WTC11 (cell line): ENCODE measurements around the gene GASK1A. TPM values are rescaled to one million over a fixed set of nuclear protein-coding genes. Genes with fewer than 3 reads are reported as not detected.

Experiments
- ATAC-seq: fragments of 200-7000 bp; cut with Tn5 transposase; 2 replicates; pipeline ENCODE4 v1.10.0; 2021; ENCODE audit warnings: mild to moderate bottlenecking, moderate library complexity
- CTCF ChIA-PET: fragments of 300-600 bp; sonication (Branson Sonifier 250); formaldehyde crosslinking; loops from one replicate; lab custom pipeline; 2021; ENCODE audit warnings: antibody characterized with exemption; lab: Charles Lee
- POLR2A ChIA-PET: fragments of 350-600 bp; sonication (Branson Sonifier 250); formaldehyde crosslinking; loops from one replicate; lab custom pipeline; 2021; ENCODE audit warnings: antibody characterized with exemption; lab: Charles Lee
- DNase-seq: peaks from one replicate; pipeline ENCODE4 v3.0.0; 2021; ENCODE audit warnings: low spot score
- H3K27ac Mint-ChIP-seq: 2 replicates; pipeline ENCODE4 v1.8.0; 2021; ENCODE audit warnings: mixed read lengths
- H3K27me3 Mint-ChIP-seq: 2 replicates; pipeline ENCODE4 v1.8.0; 2021; ENCODE audit warnings: low read depth, mild to moderate bottlenecking, moderate library complexity, mixed read lengths
- H3K36me3 Mint-ChIP-seq: 2 replicates; pipeline ENCODE4 v1.8.0; 2021; ENCODE audit warnings: mixed read lengths
- H3K4me1 Mint-ChIP-seq: 2 replicates; pipeline ENCODE4 v1.8.0; 2022; ENCODE audit warnings: mixed read lengths
- H3K4me3 Mint-ChIP-seq: 2 replicates; pipeline ENCODE4 v1.8.0; 2021; ENCODE audit warnings: mild to moderate bottlenecking, moderate library complexity, mixed read lengths
- H3K9me3 Mint-ChIP-seq: 2 replicates; pipeline ENCODE4 v1.8.0; 2021; ENCODE audit warnings: mixed read lengths
- ATF1 ChIP-seq: sonication (generic); formaldehyde crosslinking; IDR thresholded peaks from 2 replicates; pipeline ENCODE4 v1.8.1; 2023; ENCODE audit warnings: mild to moderate bottlenecking, moderate library complexity, missing genetic modification reagents
- ATF2 ChIP-seq: sonication (generic); formaldehyde crosslinking; IDR thresholded peaks from 2 replicates; pipeline ENCODE4 v1.8.1; 2022; ENCODE audit warnings: low read depth, missing genetic modification reagents, borderline replicate concordance
- CREM ChIP-seq: sonication (generic); formaldehyde crosslinking; IDR thresholded peaks from 2 replicates; pipeline ENCODE4 v1.8.1; 2022; ENCODE audit warnings: mild to moderate bottlenecking, missing genetic modification reagents, moderate library complexity
- EMX1 ChIP-seq: fragments of 250-450 bp; sonication (Bioruptor Pico); IDR thresholded peaks from 2 replicates; pipeline ENCODE4 v1.8.0; 2021; ENCODE audit warnings: mild to moderate bottlenecking
- FOXP4 ChIP-seq: sonication (generic); formaldehyde crosslinking; IDR thresholded peaks from 2 replicates; pipeline ENCODE4 v1.8.0; 2022; ENCODE audit warnings: mild to moderate bottlenecking, missing genetic modification reagents
- GRHL2 ChIP-seq: fragments of 250-450 bp; sonication (Bioruptor Pico); IDR thresholded peaks from 2 replicates; pipeline ENCODE4 v1.8.0; 2022; ENCODE audit warnings: mild to moderate bottlenecking, moderate library complexity; ENCODE audit not compliant: insufficient replicate concordance, severe bottlenecking
- HMGA2 ChIP-seq: fragments of 250-450 bp; sonication (Bioruptor Pico); IDR thresholded peaks from 2 replicates; pipeline ENCODE4 v1.4.0; 2021; ENCODE audit warnings: mild to moderate bottlenecking, moderate library complexity
- KAT7 ChIP-seq: sonication (generic); formaldehyde crosslinking; IDR thresholded peaks from 2 replicates; pipeline ENCODE4 v1.8.1; 2023; ENCODE audit warnings: missing genetic modification reagents, mild to moderate bottlenecking, borderline replicate concordance
- MLX ChIP-seq: sonication (generic); formaldehyde crosslinking; IDR thresholded peaks from 2 replicates; pipeline ENCODE4 v1.8.1; 2023; ENCODE audit warnings: mild to moderate bottlenecking, missing genetic modification reagents, moderate library complexity
- NR2C2 ChIP-seq: sonication (generic); formaldehyde crosslinking; IDR thresholded peaks from 2 replicates; pipeline ENCODE4 v1.8.0; 2022; ENCODE audit warnings: mild to moderate bottlenecking, missing genetic modification reagents
- NR3C1 ChIP-seq: sonication (generic); formaldehyde crosslinking; conservative IDR thresholded peaks from 2 replicates; pipeline ENCODE4 v1.8.1; 2023; ENCODE audit warnings: low read depth, mild to moderate bottlenecking, missing genetic modification reagents
- PRRX2 ChIP-seq: fragments of 250-450 bp; sonication (Bioruptor Pico); IDR thresholded peaks from 2 replicates; pipeline ENCODE4 v1.8.0; 2021; ENCODE audit warnings: mild to moderate bottlenecking
- RELA ChIP-seq: sonication (generic); formaldehyde crosslinking; IDR thresholded peaks from 2 replicates; pipeline ENCODE4 v1.8.1; 2022; ENCODE audit warnings: missing genetic modification reagents, mild to moderate bottlenecking, borderline replicate concordance
- RORB ChIP-seq: fragments of 250-450 bp; sonication (Bioruptor Pico); IDR thresholded peaks from 2 replicates; pipeline ENCODE4 v1.9.0; 2021; ENCODE audit warnings: mild to moderate bottlenecking
- SOX15 ChIP-seq: fragments of 250-450 bp; sonication (Bioruptor Pico); IDR thresholded peaks from 2 replicates; pipeline ENCODE4 v1.9.0; 2021; ENCODE audit warnings: mild to moderate bottlenecking
- TCF7 ChIP-seq: sonication (generic); formaldehyde crosslinking; IDR thresholded peaks from 2 replicates; pipeline ENCODE4 v1.8.0; 2022; ENCODE audit warnings: mild to moderate bottlenecking, low read depth, missing genetic modification reagents, moderate library complexity
- ZBTB21 ChIP-seq: sonication (generic); formaldehyde crosslinking; IDR thresholded peaks from 2 replicates; pipeline ENCODE4 v1.8.1; 2023; ENCODE audit warnings: mild to moderate bottlenecking, missing genetic modification reagents, borderline replicate concordance
- ZMAT4 ChIP-seq: fragments of 250-450 bp; sonication (Bioruptor Pico); IDR thresholded peaks from 2 replicates; pipeline ENCODE4 v1.9.0; 2021; ENCODE audit warnings: mild to moderate bottlenecking
- ZNF121 ChIP-seq: sonication (generic); formaldehyde crosslinking; IDR thresholded peaks from 2 replicates; pipeline ENCODE4 v1.8.0; 2023; ENCODE audit warnings: missing genetic modification reagents
- ZNF232 ChIP-seq: sonication (generic); formaldehyde crosslinking; IDR thresholded peaks from 2 replicates; pipeline ENCODE4 v1.8.0; 2022; ENCODE audit warnings: mild to moderate bottlenecking, missing genetic modification reagents
- ZNF263 ChIP-seq: sonication (generic); formaldehyde crosslinking; IDR thresholded peaks from 2 replicates; pipeline ENCODE4 v1.8.1; 2022; ENCODE audit warnings: low read depth, mild to moderate bottlenecking, moderate library complexity, missing genetic modification reagents
- ZNF281 ChIP-seq: sonication (generic); formaldehyde crosslinking; IDR thresholded peaks from 2 replicates; pipeline ENCODE4 v1.8.0; 2023; ENCODE audit warnings: mild to moderate bottlenecking, missing genetic modification reagents
- ZNF416 ChIP-seq: fragments of 250-450 bp; sonication (Bioruptor Pico); IDR thresholded peaks from 2 replicates; pipeline ENCODE4 v1.9.0; 2021; ENCODE audit warnings: mild to moderate bottlenecking, inconsistent platforms
- total RNA-seq: library from RNA; stranded (reverse); gene quantifications from 3 replicates; pipeline ENCODE4 v1.2.3, GENCODE V29; 2021

The GASK1A gene
- total RNA-seq, 1 experiment from 2014 or later: 9.6 TPM

GRCh38 chr3:43079536-43080332 is 100.6 kb downstream of the GASK1A start:
- TF ChIP-seq FOXP4 (CRISPR knock-in tag) (no peak), EMX1 (CRISPR knock-in tag) (no peak), RELA (no peak)
- POLR2A ChIA-PET: no interaction called here
- Mint-ChIP-seq H3K9me3 (peaks cover 41% of the 10 kb centered on the region), H3K4me3 (no peak overlapping the region), H3K27me3 (no peaks in the 10 kb centered on the region; the same call in 1 of the 2 replicates), H3K36me3 (peaks cover 55% of the 10 kb centered on the region), H3K27ac (no peak overlapping the region), H3K4me1 (no peaks in the 10 kb centered on the region)
- CTCF ChIA-PET: no interaction called here
- DNase-seq: no peak
- ATAC-seq: no peak

- H3K27ac Mint-ChIP-seq: no peak overlapping the region
- DNase-seq: no peak
- peaks cover 59% of the 10 kb centered on the region for H3K36me3 Mint-ChIP-seq
- H3K9me3 Mint-ChIP-seq: peaks cover 43% of the 10 kb centered on the region
- no peak for TF ChIP-seq ZNF232 (CRISPR knock-in tag)
- no peak for TF ChIP-seq ZNF121 (CRISPR knock-in tag)
- no peak for TF ChIP-seq TCF7 (CRISPR knock-in tag)
- TF ChIP-seq HMGA2 (CRISPR knock-in tag): no peak
- TF ChIP-seq SOX15: no peak
- TF ChIP-seq NR3C1 (CRISPR knock-in tag): no peak
- no peak for TF ChIP-seq RORB
- no peak for TF ChIP-seq ZBTB21 (CRISPR knock-in tag)
- no peak for TF ChIP-seq ATF1 (CRISPR knock-in tag)
- no peak for TF ChIP-seq ATF2 (CRISPR knock-in tag)
- no peak for TF ChIP-seq ZNF263
- TF ChIP-seq PRRX2 (CRISPR knock-in tag): no peak
- TF ChIP-seq ZMAT4 (CRISPR knock-in tag): no peak
- TF ChIP-seq CREM: no peak
- no peak for TF ChIP-seq KAT7 (CRISPR knock-in tag)
- no peak for TF ChIP-seq NR2C2 (CRISPR knock-in tag)
- TF ChIP-seq ZNF281 (CRISPR knock-in tag): no peak
- TF ChIP-seq MLX (CRISPR knock-in tag): no peak
- no peak for TF ChIP-seq ZNF416 (CRISPR knock-in tag)
- no peak for TF ChIP-seq GRHL2
- ChIA-PET CTCF (no interaction called here), POLR2A (no interaction called here)
- H3K4me1 Mint-ChIP-seq: no peaks in the 10 kb centered on the region
- no peaks in the 10 kb centered on the region; the same call in 1 of the 2 replicates for H3K27me3 Mint-ChIP-seq
- no peak for ATAC-seq
- H3K4me3 Mint-ChIP-seq: no peak overlapping the region
These were observed 101.8 kb downstream of the GASK1A start for GRCh38 chr3:43080726-43081568.
